Astrocyte of the spinal cord (primary cell): Measurements from ENCODE around the gene NIF3L1.
A peak's percentile ranks its signal among the peaks of the same experiment; 100 is the strongest.

Experiments
- DNase-seq: peaks from one replicate; pipeline ENCODE4 v3.0.0; 2011; ENCODE audit warnings: low read depth, low spot score
- H3K4me3 ChIP-seq: 2 replicates; pipeline ENCODE4 v1.5.1; 2011; ENCODE audit warnings: low read depth, mild to moderate bottlenecking, low read length, moderate library complexity
- CTCF ChIP-seq: IDR thresholded peaks from 2 replicates; pipeline ENCODE4 v1.5.1; 2012; ENCODE audit warnings: low read depth, mild to moderate bottlenecking, low read length, inconsistent platforms
- in situ Hi-C: cut with HindIII; loops from 2 replicates; pipeline ENCODE4 v1.10.0; 2017; ENCODE audit warnings: low sequenced_read_pairs

The NIF3L1 gene

GRCh38 chr2:200905618-200906296 lies 16.6 kb downstream of the NIF3L1 start:
- TF ChIP-seq CTCF = peak; percentile 82
- H3K4me3 ChIP-seq = no peak overlapping the region
- in situ Hi-C loops = no loop called here
- peak; percentile 69 for DNase-seq

GRCh38 chr2:200909958-200910357 lies 20.8 kb downstream of the NIF3L1 start:
- in situ Hi-C loops = no loop called here
- no peak for TF ChIP-seq CTCF
- DNase-seq = no peak
- H3K4me3 ChIP-seq = no peak overlapping the region

GRCh38 chr2:200913654-200914053 lies 24.5 kb downstream of the NIF3L1 start:
- peak; percentile 35 for DNase-seq

GRCh38 chr2:200922439-200922838 lies 33.3 kb downstream of the NIF3L1 start:
- in situ Hi-C loops = no loop called here
- no peak for DNase-seq

More at GRCh38 chr2:200913654-200914053, 24.5 kb downstream of the NIF3L1 start:
- no peak for TF ChIP-seq CTCF
- in situ Hi-C loops = no loop called here
- no peak overlapping the region for H3K4me3 ChIP-seq

GRCh38 chr2:200929334-200930249 lies 40.4 kb downstream of the NIF3L1 start:
- no peak for DNase-seq
- no peak overlapping the region for H3K4me3 ChIP-seq
- no peak for TF ChIP-seq CTCF
- in situ Hi-C loops = no loop called here

More at GRCh38 chr2:200922439-200922838, 33.3 kb downstream of the NIF3L1 start:
- TF ChIP-seq CTCF = no peak
- H3K4me3 ChIP-seq = no peak overlapping the region

GRCh38 chr2:200930947-200931626 lies 41.9 kb downstream of the NIF3L1 start:
- TF ChIP-seq CTCF = no peak
- DNase-seq = no peak
- no peak overlapping the region for H3K4me3 ChIP-seq
- in situ Hi-C loops = no loop called here
